Measurements from ENCODE around the gene GNAZ. TPM values are rescaled to one million over a fixed set of nuclear protein-coding genes. Genes with fewer than 3 reads are reported as not detected.

GNAZ gene
- total RNA-seq, 2 donors from 2014 or later: 0.56 to 0.89 TPM

GRCh38 chr22:23124611-23125511 lies 54.5 kb downstream of the GNAZ start:
- H3K4me3 Mint-ChIP-seq: no peak overlapping the region

GRCh38 chr22:23125512-23126103 lies 55.3 kb downstream of the GNAZ start:
- H3K4me3 Mint-ChIP-seq: no peak overlapping the region
- no peaks in the 10 kb centered on the region for H3K9me3 Mint-ChIP-seq
- no peaks in the 10 kb centered on the region for H3K27me3 Mint-ChIP-seq (ENCODE audit: low read depth)
- DNase-seq (no peak), ATAC-seq (replicated peaks in 1 of 2) (no peak)
- H3K4me1 Mint-ChIP-seq (ENCODE audit: low read depth): peaks cover 5% of the 10 kb centered on the region
- H3K27ac Mint-ChIP-seq: no peak overlapping the region
- H3K36me3 Mint-ChIP-seq (ENCODE audit: insufficient read depth in 2 of 2): no peaks in the 10 kb centered on the region

More at GRCh38 chr22:23124611-23125511, 54.5 kb downstream of the GNAZ start:
- peaks cover 7% of the 10 kb centered on the region for H3K4me1 Mint-ChIP-seq (ENCODE audit: low read depth)
- no peaks in the 10 kb centered on the region for H3K27me3 Mint-ChIP-seq (ENCODE audit: low read depth)
- no peak for ATAC-seq (replicated peaks in 1 of 2)
- H3K27ac Mint-ChIP-seq: no peak overlapping the region
- no peaks in the 10 kb centered on the region for H3K36me3 Mint-ChIP-seq (ENCODE audit: insufficient read depth in 2 of 2)
- no peaks in the 10 kb centered on the region for H3K9me3 Mint-ChIP-seq
- no peak for DNase-seq

GRCh38 chr22:23126165-23127054 lies 56.1 kb downstream of the GNAZ start:
- DNase-seq: no peak
- H3K27me3 Mint-ChIP-seq (ENCODE audit: low read depth): no peaks in the 10 kb centered on the region

GRCh38 chr22:23127055-23127756 lies 56.9 kb downstream of the GNAZ start:
- ATAC-seq (replicated peaks in 1 of 2) (no peak), DNase-seq (no peak)
- H3K9me3 Mint-ChIP-seq: no peaks in the 10 kb centered on the region
- H3K27ac Mint-ChIP-seq: no peak overlapping the region
- H3K4me1 Mint-ChIP-seq (ENCODE audit: low read depth): peaks cover 5% of the 10 kb centered on the region
- no peaks in the 10 kb centered on the region for H3K27me3 Mint-ChIP-seq (ENCODE audit: low read depth)
- H3K36me3 Mint-ChIP-seq (ENCODE audit: insufficient read depth in 2 of 2): no peaks in the 10 kb centered on the region
- H3K4me3 Mint-ChIP-seq: no peak overlapping the region

More at GRCh38 chr22:23126165-23127054, 56.1 kb downstream of the GNAZ start:
- H3K27ac Mint-ChIP-seq: no peak overlapping the region
- no peaks in the 10 kb centered on the region for H3K36me3 Mint-ChIP-seq (ENCODE audit: insufficient read depth in 2 of 2)
- no peaks in the 10 kb centered on the region for H3K9me3 Mint-ChIP-seq
- H3K4me1 Mint-ChIP-seq (ENCODE audit: low read depth): peaks cover 5% of the 10 kb centered on the region
- ATAC-seq (replicated peaks in 1 of 2): no peak
- no peak overlapping the region for H3K4me3 Mint-ChIP-seq

GRCh38 chr22:23127788-23128187 lies 57.5 kb downstream of the GNAZ start:
- H3K4me1 Mint-ChIP-seq (ENCODE audit: low read depth): peaks cover 5% of the 10 kb centered on the region
- no peak overlapping the region for H3K4me3 Mint-ChIP-seq
- H3K9me3 Mint-ChIP-seq: no peaks in the 10 kb centered on the region
- DNase-seq (no peak), ATAC-seq (replicated peaks in 1 of 2) (no peak)
- H3K27me3 Mint-ChIP-seq (ENCODE audit: low read depth): no peaks in the 10 kb centered on the region
- H3K27ac Mint-ChIP-seq: no peak overlapping the region
- no peaks in the 10 kb centered on the region for H3K36me3 Mint-ChIP-seq (ENCODE audit: insufficient read depth in 2 of 2)

GRCh38 chr22:23128269-23129108 lies 58.2 kb downstream of the GNAZ start:
- Mint-ChIP-seq H3K9me3 (no peaks in the 10 kb centered on the region), H3K36me3 (ENCODE audit: insufficient read depth in 2 of 2) (no peaks in the 10 kb centered on the region), H3K27me3 (ENCODE audit: low read depth) (no peaks in the 10 kb centered on the region), H3K4me1 (ENCODE audit: low read depth) (peaks cover 5% of the 10 kb centered on the region), H3K27ac (no peak overlapping the region), H3K4me3 (no peak overlapping the region)
- DNase-seq (peak; percentile 72 to 79), ATAC-seq (replicated peaks in 1 of 2) (peak; percentile 80 to 85)

- Mint-ChIP-seq H3K36me3 (ENCODE audit: insufficient read depth in 2 of 2) (no peaks in the 10 kb centered on the region), H3K9me3 (no peaks in the 10 kb centered on the region), H3K4me1 (ENCODE audit: low read depth) (peaks cover 5% of the 10 kb centered on the region), H3K4me3 (no peak overlapping the region), H3K27me3 (ENCODE audit: low read depth) (no peaks in the 10 kb centered on the region), H3K27ac (no peak overlapping the region)
- DNase-seq (no peak), ATAC-seq (replicated peaks in 1 of 2) (no peak)
Measured at GRCh38 chr22:23129149-23129548, 58.8 kb downstream of the GNAZ start.

GRCh38 chr22:23130697-23131096 lies 60.4 kb downstream of the GNAZ start:
- H3K27me3 Mint-ChIP-seq (ENCODE audit: low read depth): no peaks in the 10 kb centered on the region
- H3K9me3 Mint-ChIP-seq: no peaks in the 10 kb centered on the region
- no peak overlapping the region for H3K4me3 Mint-ChIP-seq

GRCh38 chr22:23131931-23132330 lies 61.6 kb downstream of the GNAZ start:
- H3K36me3 Mint-ChIP-seq (ENCODE audit: insufficient read depth in 2 of 2): no peaks in the 10 kb centered on the region
- peaks cover 5% of the 10 kb centered on the region for H3K4me1 Mint-ChIP-seq (ENCODE audit: low read depth)
- H3K27me3 Mint-ChIP-seq (ENCODE audit: low read depth): no peaks in the 10 kb centered on the region
- no peaks in the 10 kb centered on the region for H3K9me3 Mint-ChIP-seq
- no peak overlapping the region for H3K27ac Mint-ChIP-seq
- DNase-seq: no peak
- ATAC-seq (replicated peaks in 1 of 2): no peak
- no peak overlapping the region for H3K4me3 Mint-ChIP-seq

More at GRCh38 chr22:23130697-23131096, 60.4 kb downstream of the GNAZ start:
- H3K4me1 Mint-ChIP-seq (ENCODE audit: low read depth): peaks cover 5% of the 10 kb centered on the region
- DNase-seq: no peak
- H3K27ac Mint-ChIP-seq: no peak overlapping the region
- no peaks in the 10 kb centered on the region for H3K36me3 Mint-ChIP-seq (ENCODE audit: insufficient read depth in 2 of 2)
- ATAC-seq (replicated peaks in 1 of 2): no peak

GRCh38 chr22:23132376-23133091 lies 62.2 kb downstream of the GNAZ start:
- ATAC-seq (replicated peaks in 1 of 2) (no peak), DNase-seq (no peak)
- Mint-ChIP-seq H3K36me3 (ENCODE audit: insufficient read depth in 2 of 2) (no peaks in the 10 kb centered on the region), H3K27ac (no peak overlapping the region), H3K27me3 (ENCODE audit: low read depth) (no peaks in the 10 kb centered on the region), H3K4me3 (no peak overlapping the region), H3K4me1 (ENCODE audit: low read depth) (peaks cover 5% of the 10 kb centered on the region), H3K9me3 (no peaks in the 10 kb centered on the region)

- no peak overlapping the region for H3K27ac Mint-ChIP-seq
- H3K4me3 Mint-ChIP-seq: no peak overlapping the region
- no peak for ATAC-seq (replicated peaks in 1 of 2)
- H3K4me1 Mint-ChIP-seq (ENCODE audit: low read depth): peaks cover 12% of the 10 kb centered on the region
- no peak for DNase-seq
- no peaks in the 10 kb centered on the region for H3K27me3 Mint-ChIP-seq (ENCODE audit: low read depth)
- H3K36me3 Mint-ChIP-seq (ENCODE audit: insufficient read depth in 2 of 2): peaks cover 1 to 2% of the 10 kb centered on the region in 2 donors
- H3K9me3 Mint-ChIP-seq: no peaks in the 10 kb centered on the region
Measured at GRCh38 chr22:23133922-23134321, 63.6 kb downstream of the GNAZ start.
